Stimulated activated CD4-positive, alpha-beta T cell treated with anti-CD3 and anti-CD28 coated beads, Interleukin-15, amount 100 ng/mL, for 24 hours (primary cell): ENCODE measurements around the gene TRAPPC10.

ENCODE experiments used
- DNase-seq: peaks from one replicate; pipeline ENCODE4 v3.0.0-alpha.2; 2020

Gene TRAPPC10

DNA sequence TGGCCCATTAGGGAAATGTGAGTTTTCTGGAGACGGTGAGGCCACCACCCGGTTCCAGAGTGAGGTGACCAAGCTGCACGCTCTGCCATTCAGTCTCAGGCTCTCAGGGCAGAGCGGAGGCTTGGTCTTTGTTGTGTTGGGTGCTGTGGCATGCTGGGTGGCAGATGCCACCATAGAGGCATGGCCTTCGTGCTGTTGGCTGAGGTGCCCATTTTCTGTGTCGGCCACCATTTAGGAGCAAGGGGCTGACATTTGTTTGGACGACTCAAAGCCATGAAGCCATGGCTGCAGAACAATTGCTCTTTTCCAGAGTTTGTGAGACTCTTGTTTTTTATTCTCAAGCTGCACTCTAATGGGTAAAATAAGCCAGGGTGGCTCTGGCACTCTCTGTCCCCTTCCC is 58.3 kb downstream of the TRAPPC10 start:
- no peak for DNase-seq

- DNase-seq: no peak
These were observed 59.4 kb downstream of the TRAPPC10 start for GRCh38 chr21:44071359-44072104.

- DNase-seq: no peak
These were observed 60.0 kb downstream of the TRAPPC10 start for GRCh38 chr21:44072111-44072510.

GRCh38 chr21:44074315-44074958 is 62.3 kb downstream of the TRAPPC10 start:
- DNase-seq: no peak

- no peak for DNase-seq
These were observed 64.2 kb downstream of the TRAPPC10 start for GRCh38 chr21:44076316-44076715.

DNA sequence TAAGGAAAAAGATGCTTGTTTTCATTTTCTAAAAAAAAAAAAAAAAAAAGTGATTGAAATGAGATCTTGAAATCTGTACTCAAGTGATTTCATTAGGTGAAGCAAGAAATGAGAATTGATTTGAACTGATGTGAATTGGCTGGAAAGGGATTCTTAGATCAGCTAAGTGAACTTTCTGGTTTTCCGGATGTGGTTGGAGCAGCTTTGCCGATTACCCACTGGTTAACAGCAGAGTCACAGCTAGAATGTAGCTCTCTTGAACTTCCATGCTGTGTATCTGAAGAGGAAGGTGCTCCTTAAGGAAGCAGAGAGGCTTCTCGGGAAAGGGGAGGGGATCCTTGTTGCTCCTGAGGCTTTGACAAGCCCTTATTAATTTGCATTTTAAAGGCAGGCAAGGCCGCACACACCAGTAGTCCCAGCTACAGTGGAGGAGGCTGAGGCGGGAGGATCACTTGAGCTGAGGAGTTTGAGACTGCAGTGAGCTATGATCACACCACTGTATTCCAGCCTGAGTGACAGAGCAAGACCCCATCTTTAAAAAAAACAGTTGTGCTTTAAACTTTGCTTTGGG is 66.4 kb downstream of the TRAPPC10 start:
- DNase-seq: no peak

DNA sequence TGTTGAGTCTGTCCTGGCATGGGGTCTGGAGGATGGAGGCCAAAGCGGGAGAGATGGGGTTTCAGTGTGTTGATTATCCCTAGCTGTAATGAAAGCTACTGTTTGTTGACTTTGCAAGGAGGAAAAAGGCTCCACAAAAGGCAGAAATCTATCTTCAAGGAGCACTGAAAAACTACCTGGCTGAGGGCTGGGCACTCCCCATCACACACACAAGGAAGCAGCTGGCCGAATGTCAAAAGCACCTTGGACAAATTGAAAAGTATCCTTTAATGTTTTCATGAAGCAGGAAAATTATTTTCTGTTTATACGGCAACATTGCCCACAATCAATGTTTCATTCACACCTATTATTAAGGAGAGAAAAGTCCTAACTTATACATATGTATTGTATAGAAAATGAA is 67.3 kb downstream of the TRAPPC10 start:
- DNase-seq: no peak

GRCh38 chr21:44079846-44080245 is 67.7 kb downstream of the TRAPPC10 start:
- no peak for DNase-seq

DNA sequence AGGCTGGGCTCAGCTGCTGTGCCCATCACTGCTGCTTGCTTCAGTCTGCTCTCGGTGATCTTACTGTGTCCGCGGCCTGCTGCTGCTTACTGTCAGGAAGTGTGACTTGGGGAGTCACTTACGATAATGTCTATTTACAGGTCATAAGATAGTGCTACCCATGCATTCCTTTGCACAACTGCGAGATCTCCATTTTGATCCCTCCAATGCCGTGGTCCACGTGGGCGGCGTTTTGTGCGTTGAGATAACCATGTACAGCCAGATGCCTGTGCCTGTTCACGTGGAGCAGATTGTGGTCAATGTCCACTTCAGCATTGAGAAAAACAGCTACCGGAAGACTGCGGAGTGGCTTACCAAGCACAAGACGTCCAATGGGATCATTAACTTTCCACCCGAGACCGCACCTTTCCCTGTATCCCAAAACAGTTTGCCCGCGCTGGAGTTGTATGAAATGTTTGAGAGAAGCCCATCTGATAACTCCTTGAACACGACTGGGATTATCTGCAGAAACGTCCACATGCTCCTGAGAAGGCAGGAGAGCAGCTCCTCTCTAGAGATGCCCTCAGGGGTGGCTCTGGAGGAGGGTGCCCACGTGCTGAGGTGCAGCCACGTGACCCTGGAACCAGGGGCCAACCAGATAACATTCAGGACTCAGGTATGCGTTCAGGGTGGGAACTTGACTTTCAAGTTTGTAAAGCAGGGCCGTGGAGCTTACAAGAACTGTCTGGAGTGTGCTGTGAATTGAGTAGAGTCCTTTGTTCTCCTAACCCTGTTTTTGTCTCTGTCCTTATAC is 70.7 kb downstream of the TRAPPC10 start:
- peak; percentile 37 for DNase-seq

- peak; percentile 76 for DNase-seq
These were observed 71.7 kb downstream of the TRAPPC10 start for GRCh38 chr21:44083631-44084291.

GRCh38 chr21:44084496-44085241 is 72.6 kb downstream of the TRAPPC10 start:
- no peak for DNase-seq

- DNase-seq: no peak
These were observed 73.6 kb downstream of the TRAPPC10 start for GRCh38 chr21:44085491-44086321.

GRCh38 chr21:44086636-44087425 is 74.7 kb downstream of the TRAPPC10 start:
- DNase-seq: no peak

DNA sequence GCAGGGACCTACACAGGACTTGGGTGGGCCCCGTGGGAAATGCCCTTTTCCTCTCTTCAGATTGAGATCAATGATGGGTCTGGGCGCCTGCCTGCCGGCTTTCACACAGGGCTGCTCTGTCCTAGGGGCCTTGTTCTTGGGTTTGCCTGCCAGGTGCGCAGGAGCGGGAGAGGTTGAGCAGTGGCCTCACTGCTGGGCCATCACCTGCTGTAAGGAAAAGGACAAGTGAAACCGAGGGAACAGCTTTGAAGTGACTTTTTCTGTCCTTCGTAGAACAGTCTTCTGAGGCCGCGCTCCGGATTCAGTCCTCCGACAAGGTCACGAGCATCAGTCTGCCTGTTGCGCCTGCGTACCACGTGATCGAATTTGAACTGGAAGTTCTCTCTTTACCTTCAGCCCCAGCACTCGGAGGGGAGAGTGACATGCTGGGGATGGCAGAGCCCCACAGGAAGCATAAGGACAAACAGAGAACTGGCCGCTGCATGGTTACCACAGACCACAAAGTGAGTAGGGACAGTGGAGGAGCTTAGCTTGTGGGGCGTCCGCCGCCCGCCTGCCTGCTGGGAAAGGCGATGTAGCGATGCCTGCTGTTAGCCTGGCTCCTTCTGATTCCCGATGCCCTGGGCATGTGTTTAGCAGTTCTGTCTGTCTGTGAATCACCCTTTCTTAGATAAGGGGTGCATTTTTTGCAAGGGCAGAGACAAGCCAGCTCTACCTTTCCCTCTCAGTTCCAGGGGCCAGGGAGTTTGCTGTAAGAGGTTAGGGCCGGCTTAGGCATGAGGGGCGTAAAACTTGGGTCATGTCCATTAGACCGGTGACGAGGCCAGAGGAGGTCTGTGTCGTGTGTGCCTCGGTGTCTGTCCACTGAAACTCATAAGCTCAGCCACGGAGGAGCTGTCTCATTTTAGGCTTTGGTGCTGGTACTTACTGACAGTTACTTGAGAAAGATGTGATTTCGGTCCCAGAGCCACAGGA is 75.6 kb downstream of the TRAPPC10 start:
- DNase-seq: no peak

DNA sequence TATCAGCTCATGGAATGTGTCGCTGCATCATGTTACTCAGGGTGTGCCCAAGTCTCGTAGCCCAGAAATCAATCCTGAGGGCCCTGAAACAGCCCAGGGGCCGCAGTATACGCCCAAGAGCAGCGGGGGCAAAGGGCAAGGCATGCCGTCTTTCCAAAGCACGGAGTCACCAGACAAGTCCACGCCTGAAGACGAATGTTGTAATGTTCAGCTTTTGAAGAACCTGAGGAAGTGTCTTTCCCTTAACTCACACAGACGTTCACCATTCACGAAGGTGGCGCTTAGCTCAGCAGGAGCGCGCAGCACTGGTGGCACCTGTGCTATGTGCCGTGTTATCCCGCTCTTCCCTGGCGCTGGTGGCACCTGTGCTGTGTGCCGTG is 76.3 kb downstream of the TRAPPC10 start:
- DNase-seq: no peak

- peak; percentile 32 for DNase-seq
These were observed 77.1 kb downstream of the TRAPPC10 start for GRCh38 chr21:44089001-44089911.

GRCh38 chr21:44090325-44090724 is 78.2 kb downstream of the TRAPPC10 start:
- no peak for DNase-seq

DNA sequence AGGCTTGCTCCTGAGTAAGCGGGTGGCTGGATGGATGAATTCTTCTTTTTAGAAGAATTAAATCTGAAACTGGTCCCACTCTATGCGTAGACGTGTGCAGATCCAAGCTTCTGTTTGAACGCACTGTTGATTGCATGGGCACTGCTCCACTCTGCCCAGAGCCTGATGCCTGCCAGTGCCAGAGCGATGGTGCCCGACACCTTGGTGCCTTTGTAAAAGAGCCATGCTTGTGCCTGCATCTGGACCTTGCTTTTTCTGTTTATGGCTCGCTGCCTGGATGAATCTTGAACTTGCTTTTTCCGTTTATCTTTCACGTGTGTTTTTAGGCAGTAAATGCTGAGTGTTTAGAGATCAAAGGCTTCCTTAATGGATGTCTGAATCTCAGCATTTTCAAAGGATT is 80.1 kb downstream of the TRAPPC10 start:
- no peak for DNase-seq
